GM10248 (cell line): ENCODE data around the gene MRPS6.

Source experiments
- CTCF ChIA-PET: fragments of 300-600 bp; sonication (Branson Sonifier 250); formaldehyde crosslinking; extraction: SDS; loops from one replicate; lab custom pipeline; 2021; ENCODE audit warnings: antibody characterized with exemption; lab: Yijun Ruan, JAX
- POLR2A ChIA-PET: fragments of 350-650 bp; sonication (Branson Sonifier 250); formaldehyde crosslinking; extraction: SDS; loops from one replicate; lab custom pipeline; 2020; ENCODE audit warnings: antibody characterized with exemption; lab: Yijun Ruan, JAX
- DNase-seq: peaks from one replicate; pipeline ENCODE4 v3.0.0; 2012; ENCODE audit errors: extremely low spot score
- TF ChIP-seq, protein P1 (sequence below): IDR thresholded peaks from 2 replicates; pipeline ENCODE4 v1.5.1; 2012; ENCODE audit warnings: mild to moderate bottlenecking, low read depth; ENCODE audit errors: extremely low read depth, missing control alignments, control extremely low read depth

MRPS6 gene

DNA sequence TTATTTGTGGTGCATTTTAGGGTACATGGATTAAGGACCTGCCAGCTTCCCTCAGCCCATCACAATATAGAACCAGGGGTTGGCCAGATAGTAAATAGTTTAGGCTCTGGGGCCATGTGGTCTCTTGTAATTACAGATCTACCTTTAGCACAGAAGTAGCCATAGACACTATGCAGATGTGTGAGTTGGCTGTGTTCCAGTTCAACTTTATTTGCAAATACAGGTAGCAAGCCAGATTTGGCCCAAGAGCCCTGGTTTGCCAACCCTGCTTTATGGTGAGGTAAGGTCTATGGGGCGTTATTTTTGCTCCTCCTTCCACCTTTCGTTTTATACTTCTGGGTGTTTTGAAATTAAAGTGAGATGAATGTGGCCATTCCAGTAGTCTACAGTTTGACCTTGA is 48.7 kb downstream of the MRPS6 start:
- POLR2A ChIA-PET, result no interaction called here

DNA sequence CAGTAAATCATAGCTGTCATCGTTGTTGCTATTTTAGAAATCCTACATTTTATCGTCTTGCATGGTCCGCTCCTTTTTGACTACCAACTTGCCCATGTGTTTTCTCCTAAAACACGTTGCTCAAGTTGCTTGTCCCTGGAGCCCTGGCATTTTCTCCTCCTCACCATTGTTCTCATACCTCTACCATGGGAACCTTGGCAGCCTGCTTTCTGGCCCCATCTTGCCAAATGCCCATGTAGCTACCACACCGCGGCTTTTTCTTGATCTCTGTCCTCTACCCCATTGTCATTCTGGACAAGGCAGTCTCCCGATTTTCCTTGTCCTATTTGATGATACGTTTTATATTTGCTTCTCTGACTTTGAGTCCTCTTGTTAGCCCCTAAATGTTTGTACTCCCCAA is 50.2 kb downstream of the MRPS6 start:
- CTCF ChIA-PET, result interaction anchor here (0.9 to 1.2 kb wide), 3 partner anchors 9 to 14 kb away, joined by 3 to 4 read pairs (median 3); no protein-coding TSS in a partner anchor
- POLR2A ChIA-PET, result no interaction called here
- no peak for DNase-seq
- TF ChIP-seq, protein P1, sequence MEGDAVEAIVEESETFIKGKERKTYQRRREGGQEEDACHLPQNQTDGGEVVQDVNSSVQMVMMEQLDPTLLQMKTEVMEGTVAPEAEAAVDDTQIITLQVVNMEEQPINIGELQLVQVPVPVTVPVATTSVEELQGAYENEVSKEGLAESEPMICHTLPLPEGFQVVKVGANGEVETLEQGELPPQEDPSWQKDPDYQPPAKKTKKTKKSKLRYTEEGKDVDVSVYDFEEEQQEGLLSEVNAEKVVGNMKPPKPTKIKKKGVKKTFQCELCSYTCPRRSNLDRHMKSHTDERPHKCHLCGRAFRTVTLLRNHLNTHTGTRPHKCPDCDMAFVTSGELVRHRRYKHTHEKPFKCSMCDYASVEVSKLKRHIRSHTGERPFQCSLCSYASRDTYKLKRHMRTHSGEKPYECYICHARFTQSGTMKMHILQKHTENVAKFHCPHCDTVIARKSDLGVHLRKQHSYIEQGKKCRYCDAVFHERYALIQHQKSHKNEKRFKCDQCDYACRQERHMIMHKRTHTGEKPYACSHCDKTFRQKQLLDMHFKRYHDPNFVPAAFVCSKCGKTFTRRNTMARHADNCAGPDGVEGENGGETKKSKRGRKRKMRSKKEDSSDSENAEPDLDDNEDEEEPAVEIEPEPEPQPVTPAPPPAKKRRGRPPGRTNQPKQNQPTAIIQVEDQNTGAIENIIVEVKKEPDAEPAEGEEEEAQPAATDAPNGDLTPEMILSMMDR, result no peak

More for the DNA sequence above, 48.7 kb downstream of the MRPS6 start:
- TF ChIP-seq, protein P1, result no peak
- CTCF ChIA-PET, result interaction anchor here (0.9 to 2.5 kb wide), 3 partner anchors 13 to 198 kb away, joined by 3 to 11 read pairs (median 6); no protein-coding TSS in a partner anchor
- no peak for DNase-seq

DNA sequence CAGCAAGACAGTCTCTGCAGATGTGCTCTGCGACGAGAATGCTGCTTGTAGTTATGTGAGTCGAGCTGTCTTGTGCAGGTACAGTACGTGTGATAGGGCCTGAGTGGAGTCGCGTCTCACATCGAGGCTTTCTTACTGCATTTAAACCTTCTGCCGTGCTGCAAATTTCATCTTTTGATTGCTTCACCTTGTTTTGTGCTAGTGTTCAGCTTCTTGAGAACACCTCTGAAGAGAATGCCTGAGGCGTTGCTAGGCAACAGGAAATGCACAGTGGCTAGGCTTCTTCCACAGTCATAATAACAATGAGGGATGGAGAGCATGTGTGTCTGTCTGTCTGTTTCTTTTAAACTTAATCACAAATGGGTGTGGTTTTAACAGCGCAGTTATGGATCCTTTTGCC is 52.9 kb downstream of the MRPS6 start:
- TF ChIP-seq, protein P1, result no peak
- DNase-seq, result no peak
- CTCF ChIA-PET, result interaction anchor here (0.9 to 1.3 kb wide), 3 partner anchors 12 to 222 kb away, joined by 3 to 4 read pairs (median 3); no protein-coding TSS in a partner anchor
- POLR2A ChIA-PET, result no interaction called here

DNA sequence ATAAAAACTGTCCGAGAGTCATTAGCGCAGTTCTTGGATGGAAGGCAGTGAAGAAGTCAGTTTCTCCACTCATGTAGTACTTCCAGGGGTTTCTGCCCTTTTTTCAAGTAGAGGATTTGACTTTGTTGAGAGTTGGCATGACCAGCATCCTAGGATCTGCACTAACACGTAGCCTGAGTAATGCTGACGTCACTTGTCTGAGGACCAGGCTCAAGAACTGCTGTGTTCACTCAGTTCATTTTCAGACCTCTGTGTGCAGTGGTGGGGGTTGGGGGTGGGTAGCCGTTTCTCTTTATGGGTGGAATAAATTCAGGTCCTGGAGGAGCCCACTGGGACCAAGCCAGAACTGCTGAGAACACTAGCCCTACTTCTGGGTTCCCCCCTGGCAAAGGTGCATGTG is 53.3 kb downstream of the MRPS6 start:
- DNase-seq, result no peak
- ChIA-PET POLR2A (no interaction called here), CTCF (interaction anchor here (1.1 kb wide), 1 partner anchor 221 kb away, joined by 3 read pairs; no protein-coding TSS in a partner anchor)
- TF ChIP-seq, protein P1, result no peak

DNA sequence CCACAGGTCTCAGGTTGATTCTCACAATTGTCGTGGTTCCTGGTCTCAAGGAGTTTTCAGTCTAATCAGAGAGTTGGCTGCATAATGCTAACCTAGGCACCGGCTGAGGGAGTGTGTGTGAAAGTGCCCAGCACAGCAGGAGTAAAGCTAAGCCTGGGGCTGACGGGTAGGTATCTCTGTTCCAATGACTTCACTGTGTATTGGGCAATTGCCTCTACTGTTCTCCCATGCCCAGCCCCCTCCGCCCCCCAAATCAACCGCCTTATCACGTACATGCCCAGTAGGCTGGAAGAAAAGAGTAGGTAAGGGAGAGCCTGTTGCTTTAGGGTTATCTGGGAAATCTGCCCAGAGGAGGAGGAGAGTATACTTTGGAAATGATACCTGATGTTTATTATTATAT is 54.7 kb downstream of the MRPS6 start:
- POLR2A ChIA-PET, result interaction anchor here (0.5 kb wide), 1 partner anchor 244 kb away, joined by 5 read pairs; no protein-coding TSS in a partner anchor
- CTCF ChIA-PET, result interaction anchor here (1.0 to 1.4 kb wide), 3 partner anchors 35 to 219 kb away, joined by 3 to 5 read pairs (median 4); no protein-coding TSS in a partner anchor

DNA sequence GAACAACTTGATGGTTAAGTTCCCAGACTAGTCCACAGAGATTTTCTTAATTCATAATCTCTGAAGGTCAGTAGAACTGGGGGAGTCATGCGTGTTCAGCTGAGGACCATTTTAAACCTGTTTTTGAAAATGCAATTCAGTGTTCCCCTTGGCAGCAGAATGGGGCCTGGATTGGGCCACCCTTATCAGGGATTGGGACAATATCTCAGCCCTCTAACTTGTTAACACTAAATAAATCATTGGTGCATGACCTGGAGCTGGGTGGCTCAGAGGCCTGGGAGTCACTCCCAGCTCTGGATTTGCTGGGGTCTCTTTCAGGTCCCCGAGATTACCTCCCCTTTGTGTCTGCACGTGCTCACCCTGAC is 55.3 kb downstream of the MRPS6 start:
- DNase-seq, result no peak
- ChIA-PET CTCF (interaction anchor here (1.0 to 1.4 kb wide), 3 partner anchors 35 to 219 kb away, joined by 3 to 5 read pairs (median 4); no protein-coding TSS in a partner anchor), POLR2A (interaction anchor here (0.5 kb wide), 1 partner anchor 245 kb away, joined by 5 read pairs; no protein-coding TSS in a partner anchor)
- TF ChIP-seq, protein P1, result no peak

More for the DNA sequence above, 54.7 kb downstream of the MRPS6 start:
- TF ChIP-seq, protein P1, result no peak
- DNase-seq, result no peak
